ENCODE measurements around the gene RTEL1.

The RTEL1 gene

DNA sequence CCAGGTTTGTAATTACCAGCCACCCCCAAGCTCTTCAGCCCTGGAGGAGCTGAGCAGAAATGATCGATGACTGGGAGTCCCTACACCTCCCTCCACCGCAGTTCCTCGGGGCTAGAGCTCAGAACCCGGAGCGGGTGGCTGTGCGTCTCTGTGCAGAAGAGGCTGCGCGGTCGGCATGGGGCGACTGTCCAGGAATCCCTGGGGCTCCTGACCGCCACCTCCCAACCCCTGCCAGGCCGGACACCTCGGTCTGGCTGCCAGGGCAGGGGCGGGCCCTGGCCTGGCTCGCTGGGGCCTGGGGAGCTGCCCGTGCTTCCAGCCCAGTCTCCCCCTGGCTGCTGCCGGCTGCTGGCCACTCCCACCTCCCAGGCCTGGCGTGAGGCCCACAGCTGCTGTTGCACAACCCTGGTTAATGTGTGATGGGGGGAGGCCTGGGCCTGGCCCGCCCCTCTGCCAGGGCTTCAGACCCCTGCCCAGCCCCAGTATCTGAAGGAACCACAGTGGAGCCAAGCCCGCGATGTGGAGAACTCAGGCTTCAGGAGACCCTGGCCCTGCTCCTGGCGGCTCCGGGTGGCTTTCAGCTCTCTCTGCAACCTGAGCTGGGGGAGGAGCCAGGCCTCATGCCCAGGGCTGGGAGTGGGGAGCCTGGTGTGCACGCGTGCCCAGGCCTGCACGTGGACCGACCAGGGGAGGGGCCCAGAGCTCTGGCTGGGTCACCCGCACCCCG, 82.7 kb downstream of the RTEL1 start:
- peak; percentile 89 for DNase-seq (ENCODE audit: low read depth)

DNA sequence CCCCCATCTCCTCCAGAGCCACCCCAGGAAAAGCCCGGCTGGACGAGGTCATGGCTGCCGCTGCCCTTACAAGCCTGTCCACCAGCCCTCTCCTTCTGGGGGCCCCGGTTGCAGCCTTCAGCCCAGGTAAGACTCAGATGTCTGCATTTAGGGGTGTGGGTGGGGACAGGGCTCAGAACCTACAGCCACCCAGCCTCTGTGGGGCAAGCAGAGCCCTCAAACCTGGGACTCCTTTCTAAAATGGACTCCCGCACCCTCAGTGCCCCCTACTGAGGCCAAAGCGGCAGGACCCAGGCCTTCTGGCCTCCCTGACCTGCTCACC, 83.2 kb downstream of the RTEL1 start:
- DNase-seq (ENCODE audit: low read depth) = no peak

DNA sequence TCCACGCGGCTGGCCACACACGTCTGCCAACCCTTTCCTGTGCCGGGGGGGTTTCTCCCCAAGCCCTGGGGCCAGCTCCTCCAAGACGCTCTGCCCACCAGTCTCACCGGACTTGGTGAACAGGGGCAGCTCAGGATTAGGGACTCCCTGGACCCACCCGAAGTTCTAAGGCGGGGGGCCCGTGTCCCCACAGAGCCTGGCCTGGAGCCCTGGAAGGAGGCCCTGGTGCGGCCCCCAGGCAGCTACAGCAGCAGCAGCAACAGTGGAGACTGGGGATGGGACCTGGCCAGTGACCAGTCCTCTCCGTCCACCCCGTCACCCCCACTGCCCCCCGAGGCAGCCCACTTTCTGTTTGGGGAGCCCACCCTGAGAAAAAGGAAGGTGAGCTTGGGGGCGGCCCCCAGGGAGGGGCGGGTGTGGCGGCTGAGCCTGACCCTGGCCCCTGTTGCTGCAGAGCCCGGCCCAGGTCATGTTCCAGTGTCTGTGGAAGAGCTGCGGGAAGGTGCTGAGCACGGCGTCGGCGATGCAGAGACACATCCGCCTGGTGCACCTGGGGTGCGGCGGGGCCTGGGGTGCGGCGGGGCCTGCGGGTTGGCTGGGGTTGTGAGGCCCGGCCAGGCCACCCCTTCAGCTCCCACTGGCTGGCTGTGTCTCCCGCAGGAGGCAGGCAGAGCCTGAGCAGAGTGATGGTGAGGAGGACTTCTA, 83.7 kb downstream of the RTEL1 start:
- no peak for DNase-seq (ENCODE audit: low read depth)

DNA sequence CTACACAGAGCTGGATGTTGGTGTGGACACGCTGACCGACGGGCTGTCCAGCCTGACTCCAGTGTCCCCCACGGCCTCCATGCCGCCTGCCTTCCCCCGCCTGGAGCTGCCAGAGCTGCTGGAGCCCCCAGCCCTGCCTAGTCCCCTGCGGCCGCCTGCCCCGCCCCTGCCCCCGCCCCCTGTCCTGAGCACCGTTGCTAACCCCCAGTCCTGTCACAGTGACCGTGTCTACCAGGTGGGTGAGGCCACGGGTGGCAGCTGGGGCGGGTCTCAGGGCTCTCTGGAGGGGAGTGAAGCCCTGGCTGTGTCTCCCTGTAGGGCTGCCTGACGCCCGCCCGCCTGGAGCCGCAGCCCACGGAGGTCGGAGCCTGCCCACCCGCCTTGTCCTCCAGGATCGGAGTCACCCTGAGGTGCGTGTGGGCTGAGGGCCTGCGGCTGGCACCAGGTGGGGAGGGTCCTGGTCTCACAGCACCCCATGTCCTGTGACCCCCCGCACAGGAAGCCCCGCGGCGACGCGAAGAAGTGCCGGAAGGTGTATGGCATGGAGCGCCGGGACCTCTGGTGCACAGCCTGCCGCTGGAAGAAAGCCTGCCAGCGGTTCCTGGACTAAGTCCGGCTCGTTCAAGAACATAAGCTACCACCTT, 84.4 kb downstream of the RTEL1 start:
- no peak for DNase-seq (ENCODE audit: low read depth)

DNA sequence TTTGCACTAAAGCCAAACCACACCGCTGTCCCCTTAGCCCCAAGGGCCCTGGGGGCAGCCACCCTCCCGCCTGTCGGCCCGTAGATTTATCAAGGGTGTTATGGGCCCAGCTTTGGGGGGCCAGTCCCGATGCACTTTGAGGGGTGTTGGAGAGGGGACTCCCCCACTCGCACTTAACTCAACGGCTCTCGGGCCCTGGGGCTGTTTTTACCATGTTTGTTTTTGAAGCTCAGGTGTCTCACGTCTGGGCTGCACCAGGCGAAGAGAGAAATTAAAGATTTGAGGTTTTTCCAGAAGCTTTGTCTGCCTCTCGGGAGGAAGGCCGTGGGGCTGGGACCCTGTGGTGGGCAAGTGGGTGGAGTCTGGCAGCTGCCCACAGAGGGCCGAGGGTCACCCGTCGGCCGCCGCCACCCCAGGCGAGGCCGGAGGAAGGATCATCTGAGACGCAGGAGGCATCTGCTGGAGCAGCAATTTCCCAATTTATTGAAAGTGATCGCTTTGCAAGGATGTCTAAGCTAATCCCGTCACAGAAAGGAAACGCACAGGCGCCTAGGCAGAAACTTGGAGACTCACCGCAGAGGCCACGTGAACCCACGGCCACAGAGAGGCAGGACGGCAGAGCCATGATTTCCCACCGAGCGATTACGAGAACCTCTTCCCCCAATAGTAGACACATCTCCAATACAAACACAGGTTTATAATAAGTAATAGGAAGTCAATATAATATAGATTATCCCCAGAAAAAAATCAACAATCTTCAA, 85.3 kb downstream of the RTEL1 start:
- DNase-seq (ENCODE audit: low read depth) = no peak

DNA sequence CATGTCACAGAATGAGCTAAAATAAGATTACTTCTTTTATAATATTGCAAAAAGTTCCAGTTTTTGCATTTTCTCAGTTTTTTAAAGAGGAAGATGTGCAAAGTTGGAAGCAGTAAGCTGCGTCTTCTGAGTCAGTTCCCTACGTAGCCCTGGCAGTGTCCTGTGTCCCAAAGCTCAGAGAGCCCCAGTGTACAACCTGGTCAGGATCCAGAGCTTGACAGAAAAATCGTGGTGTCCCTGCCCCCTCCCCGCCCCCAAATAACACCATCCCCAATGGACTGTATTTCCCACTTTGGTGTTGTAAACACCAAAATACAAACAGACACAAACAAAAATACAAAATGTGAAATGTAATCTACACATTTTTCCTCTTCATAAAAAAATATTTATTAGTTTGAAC, 86.0 kb downstream of the RTEL1 start:
- DNase-seq (ENCODE audit: low read depth) = no peak

DNA sequence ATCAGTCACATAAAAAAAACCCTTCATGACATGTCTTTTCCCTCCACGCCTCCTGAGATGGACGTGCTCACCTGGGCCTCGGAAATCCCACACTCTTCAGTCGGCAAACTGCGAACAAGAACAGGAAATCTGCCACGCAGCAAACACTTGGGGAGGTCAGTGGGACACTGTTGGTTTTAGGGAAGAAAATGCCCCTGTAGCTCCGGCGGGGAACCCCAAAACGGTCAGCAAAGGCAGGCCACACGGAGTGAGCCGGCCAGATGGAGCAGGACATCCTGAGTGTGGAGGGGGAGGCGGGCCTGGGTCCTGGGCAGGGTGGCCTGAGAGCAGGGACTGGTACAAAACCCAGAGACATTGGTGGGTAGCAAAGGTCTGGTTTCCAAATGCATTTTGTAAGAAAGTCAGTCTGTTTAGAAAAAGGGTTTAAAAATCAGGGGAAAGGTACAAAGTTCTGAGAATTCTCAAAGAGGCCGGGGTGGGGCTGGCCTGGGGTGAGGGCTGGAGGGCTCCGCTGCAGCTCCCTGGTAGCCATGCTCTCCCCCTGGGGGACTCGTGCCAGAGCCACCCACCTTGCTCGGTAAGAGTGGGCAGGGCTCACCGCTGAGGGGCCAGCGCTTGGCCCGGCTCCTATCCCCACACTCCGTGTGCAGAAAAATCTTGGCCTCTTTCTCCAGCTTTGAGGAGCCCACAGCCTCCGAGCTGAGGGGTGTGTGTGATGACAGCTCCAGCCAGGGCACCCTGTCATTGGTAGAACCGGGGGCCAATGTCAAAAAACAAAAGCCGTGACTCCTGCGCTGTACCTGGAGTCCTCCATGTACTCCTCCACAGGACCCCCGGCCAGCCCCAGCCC, 86.7 kb downstream of the RTEL1 start:
- DNase-seq (ENCODE audit: low read depth) = no peak

DNA sequence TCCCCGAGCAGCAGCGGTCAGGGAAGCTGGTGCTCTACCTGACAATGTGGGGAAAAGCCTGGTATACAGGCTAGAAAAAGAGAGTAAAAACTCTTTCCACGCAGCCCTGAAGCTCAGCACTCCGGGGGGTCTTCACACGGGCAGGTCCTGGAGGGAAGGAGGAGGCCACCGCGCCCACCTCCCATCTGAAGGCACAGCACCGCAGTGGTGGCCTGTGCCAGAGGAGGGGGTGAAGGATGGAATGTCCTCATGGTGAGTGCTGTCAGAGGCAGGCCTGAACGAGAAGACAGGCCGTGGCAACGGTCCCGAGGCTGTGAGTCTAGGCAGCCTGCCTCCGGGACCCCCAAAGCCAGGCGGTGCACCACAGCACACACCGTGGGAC, 87.3 kb downstream of the RTEL1 start:
- DNase-seq (ENCODE audit: low read depth) = no peak
